ENCODE results near the gene DLGAP1.

DNA sequence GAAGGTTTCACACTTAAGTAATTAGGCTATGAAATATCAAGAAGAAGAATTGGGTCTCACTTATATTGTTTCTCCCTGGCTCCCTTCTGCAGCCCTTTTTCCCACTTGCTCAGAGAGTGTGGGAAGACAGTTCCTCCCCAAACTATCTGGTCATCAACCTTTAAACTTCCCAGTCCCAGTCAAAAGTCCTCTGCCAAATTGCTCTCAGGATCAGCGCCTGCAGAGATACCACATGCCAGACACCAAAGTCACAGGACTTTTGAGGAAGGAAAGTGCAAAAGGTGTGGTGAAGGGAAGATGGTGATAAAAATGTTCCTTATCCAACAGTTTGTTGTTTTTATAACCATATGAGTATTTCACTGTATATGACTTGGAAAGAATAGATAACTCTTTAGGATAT, 51.3 kb downstream of the DLGAP1 start:
- TF ChIP-seq, protein P1, sequence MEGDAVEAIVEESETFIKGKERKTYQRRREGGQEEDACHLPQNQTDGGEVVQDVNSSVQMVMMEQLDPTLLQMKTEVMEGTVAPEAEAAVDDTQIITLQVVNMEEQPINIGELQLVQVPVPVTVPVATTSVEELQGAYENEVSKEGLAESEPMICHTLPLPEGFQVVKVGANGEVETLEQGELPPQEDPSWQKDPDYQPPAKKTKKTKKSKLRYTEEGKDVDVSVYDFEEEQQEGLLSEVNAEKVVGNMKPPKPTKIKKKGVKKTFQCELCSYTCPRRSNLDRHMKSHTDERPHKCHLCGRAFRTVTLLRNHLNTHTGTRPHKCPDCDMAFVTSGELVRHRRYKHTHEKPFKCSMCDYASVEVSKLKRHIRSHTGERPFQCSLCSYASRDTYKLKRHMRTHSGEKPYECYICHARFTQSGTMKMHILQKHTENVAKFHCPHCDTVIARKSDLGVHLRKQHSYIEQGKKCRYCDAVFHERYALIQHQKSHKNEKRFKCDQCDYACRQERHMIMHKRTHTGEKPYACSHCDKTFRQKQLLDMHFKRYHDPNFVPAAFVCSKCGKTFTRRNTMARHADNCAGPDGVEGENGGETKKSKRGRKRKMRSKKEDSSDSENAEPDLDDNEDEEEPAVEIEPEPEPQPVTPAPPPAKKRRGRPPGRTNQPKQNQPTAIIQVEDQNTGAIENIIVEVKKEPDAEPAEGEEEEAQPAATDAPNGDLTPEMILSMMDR (conservative IDR thresholded peaks at IDR 0.05 in 1 of 2, IDR thresholded peaks at IDR 0.05 in 1 of 2; ENCODE audit: extremely low read depth in 1 of 2, insufficient read depth in 1 of 2, low read depth in 1 of 2, low read length in 2 of 2) = no peak
- TF ChIP-seq EZH2 (IDR thresholded peaks at IDR 0.05; ENCODE audit: borderline replicate concordance, low read length) = no peak
